CD14-positive monocyte (primary cell): ENCODE measurements around the gene TRIM50. TPM values are rescaled to one million over a fixed set of nuclear protein-coding genes. Genes with fewer than 3 reads are reported as not detected.

Experiments used
- DNase-seq, 3 donors: peaks; one replicate each; pipeline ENCODE4 v3.0.0-alpha.2; 2011 to 2022
- H2AFZ ChIP-seq: 2 replicates; pipeline ENCODE4 v1.6.0; 2012; ENCODE audit warnings: mild to moderate bottlenecking, low read depth, low read length, inconsistent platforms; ENCODE audit not compliant: insufficient read depth, poor library complexity, severe bottlenecking
- H3K27ac ChIP-seq, 2 donors: 1 replicate in 1 of 2; 2 replicates in 1 of 2; pipeline ENCODE4 v1.5.1; 2012 to 2013; ENCODE audit warnings: low read length in 2 of 2, control low read depth in 1 of 2, inconsistent platforms in 1 of 2, low read depth in 1 of 2, mild to moderate bottlenecking in 1 of 2
- H3K27me3 ChIP-seq, 2 donors: one replicate each; pipeline versions ENCODE4 v1.6.0 to v1.6.1; 2011 to 2013; ENCODE audit warnings: low read length in 2 of 2; ENCODE audit not compliant: control insufficient read depth in 2 of 2, insufficient read depth in 2 of 2
- H3K36me3 ChIP-seq, 2 donors: replicated peaks in 1 of 2; 1 replicate in 1 of 2; 2 replicates in 1 of 2; pipeline versions ENCODE4 v1.5.1 to v1.6.1; 2012 to 2013; ENCODE audit warnings: low read length in 2 of 2, control low read depth in 1 of 2, inconsistent platforms in 1 of 2, mild to moderate bottlenecking in 1 of 2; ENCODE audit not compliant: insufficient read depth in 2 of 2, control insufficient read depth in 1 of 2
- H3K4me1 ChIP-seq, 2 donors: 1 replicate in 1 of 2; 2 replicates in 1 of 2; pipeline versions ENCODE4 v1.5.1 to v1.6.1; 2012 to 2013; ENCODE audit warnings: low read length in 2 of 2, control low read depth in 1 of 2, inconsistent platforms in 1 of 2, mild to moderate bottlenecking in 1 of 2, moderate library complexity in 1 of 2; ENCODE audit not compliant: insufficient read depth in 2 of 2, control insufficient read depth in 1 of 2
- H3K4me2 ChIP-seq: replicated peaks from 2 replicates; pipeline ENCODE3; 2012; ENCODE audit warnings: low read length, moderate library complexity, mild to moderate bottlenecking; ENCODE audit not compliant: poor library complexity, severe bottlenecking; ENCODE audit errors: extremely low read depth
- H3K4me3 ChIP-seq, 3 experiments: fragments of 200-600 bp in 1 of 3; sonication (generic) in 1 of 3; replicated peaks in 1 of 3; 1 replicate in 2 of 3; 2 replicates in 1 of 3; pipeline ENCODE4 v1.5.1; 2011 to 2013; ENCODE audit warnings: low read length in 3 of 3, mild to moderate bottlenecking in 3 of 3, control low read depth in 2 of 3, low read depth in 2 of 3, inconsistent platforms in 1 of 3, moderate library complexity in 1 of 3
- H3K79me2 ChIP-seq: 2 replicates; pipeline ENCODE4 v1.6.0; 2012; ENCODE audit warnings: mild to moderate bottlenecking, control low read depth, inconsistent platforms, low read length, moderate library complexity; ENCODE audit not compliant: insufficient read depth
- H3K9ac ChIP-seq: 2 replicates; pipeline ENCODE4 v1.6.0; 2017; ENCODE audit warnings: low read length, mild to moderate bottlenecking; ENCODE audit not compliant: insufficient read depth, poor library complexity, severe bottlenecking
- H3K9me3 ChIP-seq, 2 donors: replicated peaks in 1 of 2; 1 replicate in 1 of 2; 2 replicates in 1 of 2; pipeline versions ENCODE4 v1.5.1 to v1.6.1; 2012 to 2013; ENCODE audit warnings: low read length in 2 of 2, control low read depth in 1 of 2; ENCODE audit not compliant: control insufficient read depth in 1 of 2, insufficient read depth in 1 of 2
- H4K20me1 ChIP-seq: 2 replicates; pipeline ENCODE4 v1.6.0; 2012; ENCODE audit warnings: mild to moderate bottlenecking, low read length, control low read depth, moderate library complexity; ENCODE audit not compliant: insufficient read depth
- H3K27ac Mint-ChIP-seq, 7 donors: one replicate each; pipeline ENCODE4 v1.8.0; 2020; ENCODE audit warnings: mild to moderate bottlenecking in 7 of 7, mixed read lengths in 7 of 7, moderate library complexity in 6 of 7, inconsistent platforms in 2 of 7
- H3K27me3 Mint-ChIP-seq, 3 donors: one replicate each; pipeline ENCODE4 v1.8.0; 2021 to 2022; ENCODE audit warnings: low read depth in 3 of 3, mild to moderate bottlenecking in 3 of 3, mixed read lengths in 3 of 3, moderate library complexity in 3 of 3, inconsistent platforms in 1 of 3
- H3K36me3 Mint-ChIP-seq, 2 donors: one replicate each; pipeline ENCODE4 v1.8.0; 2020; ENCODE audit warnings: mixed read lengths in 2 of 2, inconsistent platforms in 1 of 2, mild to moderate bottlenecking in 1 of 2
- H3K4me1 Mint-ChIP-seq: one replicate; pipeline ENCODE4 v1.8.0; 2020; ENCODE audit warnings: mild to moderate bottlenecking, mixed read lengths
- H3K4me3 Mint-ChIP-seq, 2 donors: one replicate each; pipeline ENCODE4 v1.8.0; 2020; ENCODE audit warnings: mild to moderate bottlenecking in 2 of 2, mixed read lengths in 2 of 2, moderate library complexity in 1 of 2
- H3K9me3 Mint-ChIP-seq, 7 donors: one replicate each; pipeline ENCODE4 v1.8.0; 2020 to 2022; ENCODE audit warnings: mixed read lengths in 7 of 7, mild to moderate bottlenecking in 6 of 7, moderate library complexity in 6 of 7, inconsistent platforms in 2 of 7
- CTCF ChIP-seq: fragments of 200-600 bp; IDR thresholded peaks from one replicate; pipeline ENCODE4 v1.8.0; 2022; ENCODE audit warnings: antibody characterized with exemption, mild to moderate bottlenecking
- WGBS: methylation state at CpG from one replicate; pipeline ENCODE4 v1.1.5; 2013; ENCODE audit warnings: missing lambda C conversion rate; ENCODE audit not compliant: insufficient coverage; 5-methylcytosine and 5-hydroxymethylcytosine counted together
- intact Hi-C, 2 donors: fragments of 100-400 bp; cut with micrococcal nuclease; formaldehyde crosslinking; loops; one replicate each; pipeline versions ENCODE4 v1.15.0 to v1.15.1; 2023
- polyA plus RNA-seq, 3 donors: library from polyadenylated mRNA; depleted of rRNA in 1 of 3; unstranded in 2 of 3; stranded (reverse) in 1 of 3; fragments of 300-500 nt in 2 of 3; fragments of >200 nt in 1 of 3; fragmentation: Illumina TruSeq in 2 of 3; gene quantifications; 1 replicate in 2 of 3; 2 replicates in 1 of 3; pipeline ENCODE4 v1.2.3, GENCODE V29; 2012 to 2021

Gene TRIM50
- polyA plus RNA-seq, 3 donors: not detected

- Histone ChIP-seq H3K27ac (no peak overlapping the region), H3K4me3 (no peak overlapping the region), H3K4me2 (no peak overlapping the region), H3K9ac (no peak overlapping the region), H3K4me1 (peaks cover 9 to 15% of the 10 kb centered on the region in 2 donors), H4K20me1 (no peaks in the 10 kb centered on the region), H3K79me2 (no peaks in the 10 kb centered on the region), H2AFZ (no peak overlapping the region), H3K36me3 (no peaks in the 10 kb centered on the region), H3K9me3 (no peaks in the 10 kb centered on the region), H3K27me3 (no peaks in the 10 kb centered on the region)
- TF ChIP-seq CTCF: no peak
- Mint-ChIP-seq H3K27me3 (peaks cover 3 to 8% (median 4%) of the 10 kb centered on the region in 3 donors), H3K4me1 (peaks cover 19% of the 10 kb centered on the region), H3K27ac (peak overlapping the region in 1 of 7 donors; percentile 20), H3K9me3 (peaks cover 0 to 3% (median 0%) of the 10 kb centered on the region in 7 donors), H3K36me3 (no peaks in the 10 kb centered on the region), H3K4me3 (no peak overlapping the region)
- intact Hi-C loops: no loop called here
- no peak for DNase-seq
- 90% methylated on average over 8 of the region's 13 CpGs for WGBS
Measured at GRCh38 chr7:73359746-73360375, 32.0 kb upstream of the TRIM50 start.

- Mint-ChIP-seq H3K9me3 (peaks cover 0 to 3% (median 0%) of the 10 kb centered on the region in 7 donors), H3K27me3 (peaks cover 3 to 9% (median 4%) of the 10 kb centered on the region in 3 donors), H3K27ac (peak overlapping the region in 4 of 7 donors; percentile 46 to 69 (median 62)), H3K4me3 (no peak overlapping the region), H3K4me1 (peaks cover 19% of the 10 kb centered on the region), H3K36me3 (no peaks in the 10 kb centered on the region)
- no peak overlapping the region for H3K4me3 ChIP-seq
- no peaks in the 10 kb centered on the region for H3K27me3 ChIP-seq
- H2AFZ ChIP-seq: no peak overlapping the region
- no peak for DNase-seq
- intact Hi-C loops: no loop called here
- peaks cover 9 to 15% of the 10 kb centered on the region in 2 donors for H3K4me1 ChIP-seq
- no peaks in the 10 kb centered on the region for H3K36me3 ChIP-seq
- H3K9me3 ChIP-seq: no peaks in the 10 kb centered on the region
- H3K79me2 ChIP-seq: no peaks in the 10 kb centered on the region
- WGBS: 98% methylated on average over 11 of the region's 11 CpGs
- H3K9ac ChIP-seq: no peak overlapping the region
- no peaks in the 10 kb centered on the region for H4K20me1 ChIP-seq
- no peak for TF ChIP-seq CTCF
- no peak overlapping the region for H3K27ac ChIP-seq
- no peak overlapping the region for H3K4me2 ChIP-seq
Measured at GRCh38 chr7:73359306-73359705, 31.4 kb upstream of the TRIM50 start.
